RWPE1 (cell line): Measurements from ENCODE around the gene PRKAB2.
"Not testable (repeated sequence)": the region's sequence is repeated elsewhere in the genome, so short reads cannot be mapped to it uniquely, and the experiment has no call there.

Experiments
- CTCF ChIA-PET: fragments of 350-600 bp; sonication (Branson Sonifier 250); formaldehyde crosslinking; extraction: SDS; loops from one replicate; lab custom pipeline; 2021; lab: Yijun Ruan, JAX
- POLR2A ChIA-PET: fragments of 400-600 bp; formaldehyde crosslinking; extraction: SDS; loops from one replicate; lab custom pipeline; 2020; ENCODE audit warnings: antibody characterized with exemption; ENCODE audit not compliant: low non-redundant PET; lab: Yijun Ruan, JAX
- DNase-seq: peaks from one replicate; pipeline ENCODE4 v3.0.0; 2012; ENCODE audit warnings: low spot score
- H3K27ac ChIP-seq: fragments of 450-650 bp; 2 replicates; pipeline ENCODE4 v1.5.1; 2017
- TF ChIP-seq, protein P1 (sequence below): fragments of 450-650 bp; conservative IDR thresholded peaks from 2 replicates; pipeline ENCODE4 v1.5.1; 2017; ENCODE audit warnings: low read depth, mild to moderate bottlenecking

PRKAB2 gene

GRCh38 chr1:147151244-147151643 is 21.0 kb downstream of the PRKAB2 start:
- CTCF ChIA-PET, result interaction anchor here (0.8 kb wide), 1 partner anchor 10 kb away, joined by 3 read pairs; no protein-coding TSS in a partner anchor
- DNase-seq, result no peak
- no peak overlapping the region for H3K27ac ChIP-seq
- POLR2A ChIA-PET, result interaction anchor here (1.0 kb wide), 1 partner anchor 67 kb away, joined by 3 read pairs; no protein-coding TSS in a partner anchor
- TF ChIP-seq, protein P1, sequence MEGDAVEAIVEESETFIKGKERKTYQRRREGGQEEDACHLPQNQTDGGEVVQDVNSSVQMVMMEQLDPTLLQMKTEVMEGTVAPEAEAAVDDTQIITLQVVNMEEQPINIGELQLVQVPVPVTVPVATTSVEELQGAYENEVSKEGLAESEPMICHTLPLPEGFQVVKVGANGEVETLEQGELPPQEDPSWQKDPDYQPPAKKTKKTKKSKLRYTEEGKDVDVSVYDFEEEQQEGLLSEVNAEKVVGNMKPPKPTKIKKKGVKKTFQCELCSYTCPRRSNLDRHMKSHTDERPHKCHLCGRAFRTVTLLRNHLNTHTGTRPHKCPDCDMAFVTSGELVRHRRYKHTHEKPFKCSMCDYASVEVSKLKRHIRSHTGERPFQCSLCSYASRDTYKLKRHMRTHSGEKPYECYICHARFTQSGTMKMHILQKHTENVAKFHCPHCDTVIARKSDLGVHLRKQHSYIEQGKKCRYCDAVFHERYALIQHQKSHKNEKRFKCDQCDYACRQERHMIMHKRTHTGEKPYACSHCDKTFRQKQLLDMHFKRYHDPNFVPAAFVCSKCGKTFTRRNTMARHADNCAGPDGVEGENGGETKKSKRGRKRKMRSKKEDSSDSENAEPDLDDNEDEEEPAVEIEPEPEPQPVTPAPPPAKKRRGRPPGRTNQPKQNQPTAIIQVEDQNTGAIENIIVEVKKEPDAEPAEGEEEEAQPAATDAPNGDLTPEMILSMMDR, result no peak

GRCh38 chr1:147142886-147143285 is 29.4 kb downstream of the PRKAB2 start:
- CTCF ChIA-PET, result no interaction called here
- TF ChIP-seq, protein P1, result no peak

DNA sequence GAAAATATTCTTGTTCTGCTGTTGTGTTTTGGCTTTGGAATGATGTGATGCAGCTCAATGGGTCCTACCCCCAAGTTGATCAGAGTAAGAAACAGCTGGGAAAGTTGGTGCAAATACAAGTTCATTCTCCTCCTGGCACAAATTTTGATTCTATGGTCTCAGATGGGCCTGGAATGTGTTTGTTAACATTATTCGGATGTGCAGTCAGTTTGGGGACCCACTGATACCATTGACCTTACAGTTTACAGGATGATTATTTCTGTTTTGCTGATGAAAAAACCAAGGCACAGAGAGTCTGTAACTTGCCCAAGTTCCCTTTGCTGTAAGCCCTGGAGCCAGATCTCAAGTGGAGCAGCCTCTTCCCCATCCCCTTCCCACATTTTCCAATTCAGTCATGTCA is 41.5 kb downstream of the PRKAB2 start:
- H3K27ac ChIP-seq, POLR2A ChIA-PET, DNase-seq, CTCF ChIA-PET: not testable (repeated sequence)

More at GRCh38 chr1:147142886-147143285, 29.4 kb downstream of the PRKAB2 start:
- no peak overlapping the region for H3K27ac ChIP-seq
- DNase-seq, result no peak
- POLR2A ChIA-PET, result no interaction called here

DNA sequence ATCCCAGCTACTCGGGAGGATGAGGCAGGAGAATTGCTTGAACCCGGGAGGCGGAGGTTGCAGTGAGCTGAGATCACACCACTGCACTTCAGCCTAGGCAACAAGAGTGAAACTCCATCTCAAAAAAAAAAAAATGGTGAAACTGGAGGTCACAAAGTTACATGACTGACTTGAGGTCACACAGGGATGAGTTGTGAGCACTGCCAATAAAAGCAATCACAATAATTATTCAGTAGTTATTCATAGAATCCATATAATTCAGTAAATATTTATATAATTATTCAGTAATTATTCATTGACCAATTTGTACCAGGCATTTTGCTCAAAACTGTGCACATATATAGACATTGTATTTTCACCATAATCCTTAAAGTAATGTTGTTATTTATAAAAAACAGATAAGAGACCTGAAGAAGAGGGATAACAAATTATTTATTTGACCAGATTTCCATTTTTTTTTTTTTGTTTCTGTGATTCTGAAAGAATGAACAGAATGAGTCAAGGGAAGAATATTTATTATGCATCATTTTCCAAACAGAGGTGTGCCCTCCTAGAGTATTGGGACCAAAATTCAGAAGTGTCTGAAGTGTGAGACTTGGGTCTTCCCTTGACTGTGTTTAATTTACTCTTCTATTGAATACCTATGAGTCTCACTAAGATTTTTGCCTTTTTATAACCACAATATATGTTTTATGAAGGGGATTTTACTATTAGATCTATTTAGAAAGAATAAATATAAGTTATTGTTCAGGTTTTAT is 43.0 kb downstream of the PRKAB2 start:
- no peak overlapping the region for H3K27ac ChIP-seq
- ChIA-PET POLR2A (no interaction called here), CTCF (no interaction called here)
- no peak for DNase-seq
- TF ChIP-seq, protein P1, result no peak

- ChIA-PET POLR2A (no interaction called here), CTCF (no interaction called here)
- TF ChIP-seq, protein P1, result no peak
- no peak for DNase-seq
- no peak overlapping the region for H3K27ac ChIP-seq
Measured at GRCh38 chr1:147124266-147124665, 48.0 kb downstream of the PRKAB2 start.

DNA sequence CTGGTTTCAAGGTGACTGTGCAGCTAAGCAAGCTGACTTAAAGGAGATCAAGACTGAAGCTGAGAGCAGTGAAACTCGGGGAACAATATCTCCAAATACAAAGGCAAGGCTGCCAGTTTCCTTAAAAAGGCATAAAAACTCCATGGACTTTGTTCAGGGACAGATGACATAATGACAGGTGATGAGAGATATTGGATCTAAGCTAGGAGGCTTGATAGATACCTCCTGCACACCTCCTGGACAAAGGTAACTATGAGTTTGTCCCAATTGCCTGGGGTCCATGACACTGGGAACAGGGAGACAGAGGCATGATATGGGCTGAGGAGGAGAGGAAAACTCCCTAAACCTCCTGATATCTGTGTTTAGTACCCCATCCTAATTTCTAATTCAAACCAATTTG is 55.2 kb downstream of the PRKAB2 start:
- TF ChIP-seq, protein P1, result no peak
- ChIA-PET CTCF (no interaction called here), POLR2A (no interaction called here)
- H3K27ac ChIP-seq, result no peak overlapping the region
- no peak for DNase-seq

- CTCF ChIA-PET, result no interaction called here
- no peak overlapping the region for H3K27ac ChIP-seq
- TF ChIP-seq, protein P1, result no peak
- POLR2A ChIA-PET, result no interaction called here
- DNase-seq, result no peak
Measured at GRCh38 chr1:147115496-147115895, 56.8 kb downstream of the PRKAB2 start.

GRCh38 chr1:147115079-147115478 is 57.2 kb downstream of the PRKAB2 start:
- DNase-seq, H3K27ac ChIP-seq, CTCF ChIA-PET, POLR2A ChIA-PET: not testable (repeated sequence)

- POLR2A ChIA-PET, DNase-seq, CTCF ChIA-PET, H3K27ac ChIP-seq: not testable (repeated sequence)
Measured at GRCh38 chr1:147114353-147114752, 57.9 kb downstream of the PRKAB2 start.
